Sigmoid colon (tissue), 4 donors: Measurements from ENCODE around the gene ADAM10.

Source experiments
- EP300 ChIP-seq, 4 donors: sonication (generic); formaldehyde crosslinking; IDR thresholded peaks; one replicate each; pipeline ENCODE4 v1.6.1; 2017; ENCODE audit warnings: antibody characterized with exemption in 4 of 4
- POLR2A ChIP-seq, 2 donors: fragments of 450-650 bp; IDR thresholded peaks; one replicate each; pipeline ENCODE4 v1.6.1; 2016; ENCODE audit warnings: antibody characterized with exemption in 2 of 2, mild to moderate bottlenecking in 2 of 2, moderate library complexity in 2 of 2
- TF ChIP-seq, protein P1 (sequence below), 4 experiments: fragments of 450-650 bp in 3 of 4; fragments of 200-600 bp in 1 of 4; IDR thresholded peaks; one replicate each; pipeline ENCODE4 v1.5.1; 2016 to 2019; ENCODE audit warnings: antibody characterized with exemption in 4 of 4, mild to moderate bottlenecking in 3 of 4, moderate library complexity in 2 of 4

DNA sequence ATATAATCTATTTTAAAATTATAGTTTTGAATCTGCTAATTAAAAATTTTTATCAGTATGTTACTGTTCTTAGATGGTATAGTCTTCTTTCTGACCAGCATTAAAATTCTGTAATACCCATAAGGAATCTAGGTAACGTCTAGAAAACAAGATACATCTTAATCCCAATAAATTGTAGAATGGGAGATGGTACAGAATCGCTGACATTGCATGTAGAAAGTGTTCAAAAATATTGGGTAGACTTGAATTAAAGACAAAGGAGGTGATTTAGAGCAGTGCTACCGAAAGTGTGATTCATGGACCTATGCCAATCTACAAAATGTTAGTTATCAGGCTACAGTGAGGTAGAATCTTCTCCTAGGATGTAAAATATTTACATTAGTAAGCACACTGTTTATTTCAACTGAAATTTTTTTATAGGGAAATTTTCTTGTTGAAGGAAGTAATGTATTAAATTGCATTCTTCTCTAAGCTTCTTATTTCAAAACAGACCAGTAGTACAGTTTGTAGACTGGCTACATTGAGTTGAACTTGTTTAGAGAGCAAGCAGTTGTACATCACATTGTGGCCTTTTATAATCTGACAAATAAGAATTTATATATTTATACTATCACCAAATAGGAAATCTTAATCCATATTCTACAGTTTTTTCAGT, 38.7 kb upstream of the ADAM10 start:
- TF ChIP-seq, protein P1, sequence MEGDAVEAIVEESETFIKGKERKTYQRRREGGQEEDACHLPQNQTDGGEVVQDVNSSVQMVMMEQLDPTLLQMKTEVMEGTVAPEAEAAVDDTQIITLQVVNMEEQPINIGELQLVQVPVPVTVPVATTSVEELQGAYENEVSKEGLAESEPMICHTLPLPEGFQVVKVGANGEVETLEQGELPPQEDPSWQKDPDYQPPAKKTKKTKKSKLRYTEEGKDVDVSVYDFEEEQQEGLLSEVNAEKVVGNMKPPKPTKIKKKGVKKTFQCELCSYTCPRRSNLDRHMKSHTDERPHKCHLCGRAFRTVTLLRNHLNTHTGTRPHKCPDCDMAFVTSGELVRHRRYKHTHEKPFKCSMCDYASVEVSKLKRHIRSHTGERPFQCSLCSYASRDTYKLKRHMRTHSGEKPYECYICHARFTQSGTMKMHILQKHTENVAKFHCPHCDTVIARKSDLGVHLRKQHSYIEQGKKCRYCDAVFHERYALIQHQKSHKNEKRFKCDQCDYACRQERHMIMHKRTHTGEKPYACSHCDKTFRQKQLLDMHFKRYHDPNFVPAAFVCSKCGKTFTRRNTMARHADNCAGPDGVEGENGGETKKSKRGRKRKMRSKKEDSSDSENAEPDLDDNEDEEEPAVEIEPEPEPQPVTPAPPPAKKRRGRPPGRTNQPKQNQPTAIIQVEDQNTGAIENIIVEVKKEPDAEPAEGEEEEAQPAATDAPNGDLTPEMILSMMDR (IDR thresholded peaks at IDR 0.05) = no peak
- TF ChIP-seq EP300 (IDR thresholded peaks at IDR 0.05) (no peak), POLR2A (IDR thresholded peaks at IDR 0.05) (no peak)
